ENCODE results near the gene HERC2.
"Not testable (repeated sequence)": the region's sequence is repeated elsewhere in the genome, so short reads cannot be mapped to it uniquely, and the experiment has no call there.

HERC2 gene

DNA sequence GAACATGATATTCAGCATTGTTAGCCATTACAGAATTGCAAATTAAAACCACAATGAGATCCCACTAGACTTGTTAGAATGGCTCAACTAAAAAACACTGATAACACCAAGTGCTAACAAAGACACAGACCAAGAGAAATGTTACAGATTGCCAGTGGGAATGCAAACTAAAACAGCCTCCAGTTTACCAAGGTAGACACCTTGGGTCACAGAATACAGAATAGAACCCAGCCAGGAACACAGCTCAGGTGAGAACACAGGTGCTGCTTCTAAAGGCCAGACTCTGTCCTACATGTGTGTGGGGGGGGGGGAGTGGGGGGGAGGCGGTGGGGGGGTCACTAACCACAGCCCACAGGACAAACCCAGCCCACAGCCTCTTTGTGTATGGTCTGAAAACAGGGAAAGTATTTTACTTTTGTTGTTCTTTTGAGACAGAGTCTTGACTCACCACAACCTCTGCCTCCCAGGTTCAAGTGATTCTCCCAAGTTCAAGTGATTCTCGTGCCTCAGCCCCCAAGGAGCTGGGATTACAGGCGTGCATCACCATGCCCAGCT, 26.9 kb downstream of the HERC2 start:
- DNase-seq (ENCODE audit: low spot score in 2 of 2); H3K9me3 ChIP-seq; H3K4me3 ChIP-seq; H3K4me1 ChIP-seq; H3K27me3 ChIP-seq (ENCODE audit: low read depth); in situ Hi-C loops (cut with MboI; ENCODE audit: low sequenced_read_pairs): not testable (repeated sequence)
- peaks cover 10% of the 10 kb centered on the region; the same call in 1 of the 2 replicates for H3K36me3 ChIP-seq (replicated peaks)

DNA sequence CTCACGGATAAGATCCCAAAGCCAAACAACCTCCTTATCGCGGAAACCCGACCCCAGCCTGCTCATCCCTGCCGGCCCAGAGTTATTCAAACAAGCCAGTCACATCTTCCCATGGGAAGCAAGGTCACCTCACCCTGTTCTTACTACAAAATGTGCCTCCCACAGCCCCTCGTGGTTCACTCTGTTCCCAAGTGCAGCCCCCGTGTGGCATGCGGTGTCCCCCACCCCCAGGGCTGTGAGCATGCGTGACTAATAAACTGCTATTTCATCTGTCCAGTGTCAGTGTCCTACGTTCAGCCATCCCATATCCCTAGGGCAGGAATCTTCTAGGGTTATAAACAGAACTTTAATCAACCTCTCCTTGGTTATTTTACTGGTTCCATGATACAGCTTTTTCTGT, 27.4 kb downstream of the HERC2 start:
- in situ Hi-C loops (cut with MboI; ENCODE audit: low sequenced_read_pairs); DNase-seq (ENCODE audit: low spot score in 2 of 2); H3K9me3 ChIP-seq; H3K27me3 ChIP-seq (ENCODE audit: low read depth); H3K4me3 ChIP-seq; H3K4me1 ChIP-seq: not testable (repeated sequence)
- peaks cover 13% of the 10 kb centered on the region; the same call in 1 of the 2 replicates for H3K36me3 ChIP-seq (replicated peaks)

DNA sequence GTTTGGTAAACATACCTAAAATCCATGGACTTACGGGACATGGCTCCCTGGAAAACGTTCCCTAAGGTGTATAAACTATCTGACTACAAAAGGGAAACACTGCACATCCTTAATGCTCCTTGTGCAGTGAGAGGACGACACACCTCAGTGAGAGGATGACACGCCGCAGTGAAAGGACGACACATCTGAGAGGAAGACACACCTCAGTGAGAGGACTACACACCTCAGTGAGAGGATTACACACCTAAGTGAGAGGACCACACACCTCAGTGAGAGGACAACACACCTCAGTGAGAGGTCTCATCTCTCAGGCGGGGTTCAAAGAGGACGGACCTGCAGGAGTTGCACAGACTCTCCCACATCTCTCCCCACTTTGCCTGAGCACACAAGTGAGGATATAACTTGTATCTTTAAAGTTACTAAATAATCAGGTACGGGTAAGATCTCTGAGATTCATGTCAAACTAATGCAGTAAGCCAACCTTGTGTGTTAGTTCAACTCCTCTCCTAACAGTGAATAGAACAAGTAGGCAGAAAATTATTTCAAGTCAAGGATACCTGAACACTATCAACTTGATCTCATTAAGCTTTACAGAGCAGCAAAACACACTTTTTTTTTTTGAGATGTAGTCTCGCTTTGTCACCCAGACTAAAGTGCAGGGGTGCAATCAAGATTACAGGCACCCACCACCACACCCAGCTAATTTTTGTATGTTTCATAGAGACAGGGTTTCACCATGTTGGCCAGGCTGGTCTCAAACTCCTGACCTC, 32.1 kb downstream of the HERC2 start:
- H3K9me3 ChIP-seq = no peaks in the 10 kb centered on the region
- in situ Hi-C loops (cut with MboI; ENCODE audit: low sequenced_read_pairs) = no loop called here
- H3K36me3 ChIP-seq (replicated peaks) = peaks cover 14% of the 10 kb centered on the region; the same call in 1 of the 2 replicates
- no peaks in the 10 kb centered on the region for H3K27me3 ChIP-seq (ENCODE audit: low read depth)
- H3K4me1 ChIP-seq = no peaks in the 10 kb centered on the region
- H3K4me3 ChIP-seq = no peak overlapping the region
- DNase-seq (ENCODE audit: low spot score in 2 of 2) = no peak

DNA sequence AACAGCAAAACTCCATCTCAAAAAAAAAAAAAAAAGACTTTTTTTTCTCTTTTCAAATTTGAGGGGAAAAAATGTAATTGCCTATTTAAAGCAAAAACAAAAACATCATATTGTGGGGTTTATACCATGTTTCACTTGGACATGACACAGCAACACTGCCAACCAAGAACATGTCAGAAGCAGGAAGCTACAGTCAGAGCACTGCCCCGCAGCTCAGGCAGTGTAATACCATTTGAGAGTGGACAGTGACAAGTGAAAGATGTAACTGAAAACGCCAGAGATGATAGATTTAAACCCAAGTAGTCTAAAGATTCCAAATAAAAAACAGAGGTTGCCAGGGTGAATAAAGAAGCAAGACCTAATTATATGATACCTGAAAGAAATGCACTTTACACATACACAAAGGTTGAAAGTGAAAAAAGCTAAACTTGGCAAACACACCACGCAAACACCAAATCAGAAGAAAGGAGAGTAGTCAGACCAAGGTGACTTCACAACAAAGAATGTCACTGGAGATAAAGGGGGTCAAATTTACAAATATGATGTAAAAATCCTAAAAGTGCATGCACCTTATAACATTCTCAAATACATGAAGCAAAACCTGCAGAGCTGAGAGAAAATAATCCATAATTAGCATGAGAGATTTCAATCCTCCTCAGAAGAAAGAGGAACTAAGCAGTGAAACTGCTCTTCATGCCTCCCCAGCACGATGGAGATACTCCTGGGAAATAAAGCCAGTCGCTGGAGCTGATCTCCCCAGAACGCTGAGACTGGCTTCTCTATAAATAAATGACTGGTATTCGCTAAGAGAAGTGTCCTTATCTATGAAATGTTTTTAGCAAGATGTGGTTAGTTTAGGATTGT, 32.9 kb downstream of the HERC2 start:
- H3K4me1 ChIP-seq; H3K27me3 ChIP-seq (ENCODE audit: low read depth); H3K4me3 ChIP-seq; H3K9me3 ChIP-seq; in situ Hi-C loops (cut with MboI; ENCODE audit: low sequenced_read_pairs); DNase-seq (ENCODE audit: low spot score in 2 of 2): not testable (repeated sequence)
- H3K36me3 ChIP-seq (replicated peaks) = peaks cover 14% of the 10 kb centered on the region; the same call in 1 of the 2 replicates

DNA sequence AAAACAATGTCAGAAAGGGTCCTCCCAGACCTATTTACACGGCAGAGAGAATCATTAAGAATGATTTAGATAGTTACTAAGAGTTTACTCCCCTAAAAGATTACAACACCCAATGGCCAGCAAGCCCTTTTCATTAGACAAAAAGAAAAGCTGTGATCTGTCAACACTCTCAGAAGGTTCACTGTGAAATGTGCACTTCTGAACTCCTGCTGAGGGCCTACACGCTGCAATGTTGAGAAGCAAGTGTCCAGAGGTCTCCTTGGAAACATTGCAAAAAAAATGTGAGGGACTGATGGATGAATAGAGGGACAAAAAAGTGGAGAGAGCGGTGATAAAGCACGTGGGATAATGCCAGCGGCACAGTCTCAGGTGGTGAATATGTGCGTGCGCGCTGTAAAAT, 35.3 kb downstream of the HERC2 start:
- in situ Hi-C loops (cut with MboI; ENCODE audit: low sequenced_read_pairs); H3K4me1 ChIP-seq; DNase-seq (ENCODE audit: low spot score in 2 of 2); H3K9me3 ChIP-seq; H3K4me3 ChIP-seq; H3K27me3 ChIP-seq (ENCODE audit: low read depth): not testable (repeated sequence)
- peaks cover 11% of the 10 kb centered on the region; the same call in 1 of the 2 replicates for H3K36me3 ChIP-seq (replicated peaks)

DNA sequence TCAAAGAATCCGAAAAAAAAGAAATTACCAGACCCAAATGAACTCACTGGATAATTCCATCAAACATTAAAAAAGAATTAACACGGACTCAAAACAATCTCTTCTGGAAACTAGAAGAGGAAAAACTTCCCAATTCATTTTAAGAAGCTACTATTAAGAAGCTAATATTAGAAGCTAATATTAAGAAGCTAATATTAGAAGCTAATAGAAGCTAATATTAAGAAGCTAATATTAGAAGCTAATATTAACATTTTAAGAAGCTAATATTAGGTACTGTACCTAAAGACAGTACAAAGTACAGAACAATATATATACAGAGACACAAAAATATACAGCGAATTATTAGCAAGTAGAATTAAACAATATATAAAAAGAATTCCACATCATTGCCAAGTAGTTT, 35.9 kb downstream of the HERC2 start:
- Histone ChIP-seq H3K9me3 (no peaks in the 10 kb centered on the region), H3K27me3 (ENCODE audit: low read depth) (no peaks in the 10 kb centered on the region), H3K36me3 (replicated peaks) (peaks cover 7% of the 10 kb centered on the region; the same call in 1 of the 2 replicates), H3K4me1 (no peaks in the 10 kb centered on the region), H3K4me3 (no peak overlapping the region)
- DNase-seq (ENCODE audit: low spot score in 2 of 2) = no peak
- in situ Hi-C loops (cut with MboI; ENCODE audit: low sequenced_read_pairs) = no loop called here

DNA sequence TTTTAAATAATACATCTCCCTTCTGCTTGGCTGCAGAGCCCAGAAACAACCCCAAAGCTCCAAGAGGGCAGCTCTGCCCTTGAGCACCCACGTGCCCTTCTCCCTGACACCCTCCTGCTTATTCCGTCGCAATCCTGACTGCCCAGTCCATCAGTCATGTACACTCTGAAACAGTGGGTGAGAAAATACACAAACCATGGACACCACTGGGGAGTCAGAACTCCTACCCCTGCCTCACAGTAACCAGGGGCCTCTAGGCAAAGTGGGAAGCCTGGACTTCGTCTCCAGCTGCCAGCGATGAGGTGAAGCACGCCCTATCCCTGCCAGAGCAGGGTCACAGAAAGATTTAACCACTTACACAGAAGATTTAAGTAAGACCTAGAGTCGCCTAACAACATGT, 40.1 kb downstream of the HERC2 start:
- no peaks in the 10 kb centered on the region for H3K9me3 ChIP-seq
- in situ Hi-C loops (cut with MboI; ENCODE audit: low sequenced_read_pairs) = no loop called here
- H3K4me3 ChIP-seq = no peak overlapping the region
- no peak for DNase-seq (ENCODE audit: low spot score in 2 of 2)
- peaks cover 15% of the 10 kb centered on the region for H3K36me3 ChIP-seq (replicated peaks)
- no peaks in the 10 kb centered on the region for H3K4me1 ChIP-seq
- H3K27me3 ChIP-seq (ENCODE audit: low read depth) = no peaks in the 10 kb centered on the region

DNA sequence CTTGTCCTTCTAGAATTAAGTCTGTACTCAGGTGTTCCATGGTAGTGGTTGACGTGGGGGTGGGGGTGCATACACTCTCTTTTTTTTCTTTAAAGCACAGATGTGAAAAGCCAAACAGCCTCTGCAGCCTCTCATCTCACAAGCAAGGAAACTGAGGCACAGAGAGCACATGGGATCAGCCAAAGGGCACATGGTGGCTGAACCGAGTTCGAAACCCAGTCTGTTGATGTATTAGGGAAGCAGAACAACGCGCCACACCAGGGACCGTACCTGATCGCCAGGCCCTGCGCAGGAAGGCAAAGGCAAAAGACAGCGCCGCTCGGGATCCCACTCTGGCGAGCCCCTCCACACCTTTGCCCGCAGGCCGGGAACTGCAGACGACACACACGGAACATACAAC, 47.3 kb downstream of the HERC2 start:
- DNase-seq (ENCODE audit: low spot score in 2 of 2) = no peak
- H3K4me1 ChIP-seq = no peaks in the 10 kb centered on the region
- no peaks in the 10 kb centered on the region for H3K27me3 ChIP-seq (ENCODE audit: low read depth)
- H3K36me3 ChIP-seq (replicated peaks) = peaks cover 36% of the 10 kb centered on the region
- H3K9me3 ChIP-seq = no peaks in the 10 kb centered on the region
- no peak overlapping the region for H3K4me3 ChIP-seq
- in situ Hi-C loops (cut with MboI; ENCODE audit: low sequenced_read_pairs) = no loop called here

DNA sequence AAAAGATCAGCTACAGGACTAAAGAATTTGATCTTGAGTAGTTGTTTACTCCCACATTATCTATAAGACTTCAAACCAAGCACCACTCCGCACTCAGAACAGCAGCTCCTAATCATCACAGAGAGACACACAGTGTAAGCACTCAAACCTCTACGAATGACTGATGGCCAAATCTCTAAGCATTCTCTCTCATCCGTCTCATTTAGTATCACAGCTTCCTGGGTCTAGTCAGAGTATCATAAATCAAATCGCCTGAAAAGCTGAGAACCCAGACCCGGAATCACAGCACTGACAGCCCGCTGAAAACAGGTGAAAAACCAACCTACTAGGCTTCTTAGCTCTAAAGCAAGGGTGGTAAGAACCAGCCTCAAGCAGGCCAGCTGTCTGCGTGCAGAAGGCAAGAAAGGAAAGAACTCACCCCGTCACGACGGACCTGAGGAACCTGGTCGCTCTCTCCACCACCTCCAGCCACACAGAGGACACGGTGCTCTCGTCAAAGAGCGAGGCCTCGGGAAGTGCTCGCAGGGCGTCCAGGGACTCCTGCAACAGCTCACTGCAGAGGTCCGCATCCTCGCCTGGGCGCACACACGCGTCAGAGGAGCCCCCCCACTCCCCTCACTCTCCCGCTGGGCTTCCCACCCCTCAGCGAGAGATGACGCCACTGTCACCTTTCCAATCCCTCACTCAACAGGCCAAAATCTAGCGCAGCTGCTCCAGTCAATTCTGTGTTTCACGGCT, 47.9 kb downstream of the HERC2 start:
- H3K4me1 ChIP-seq = no peaks in the 10 kb centered on the region
- in situ Hi-C loops (cut with MboI; ENCODE audit: low sequenced_read_pairs) = no loop called here
- no peaks in the 10 kb centered on the region for H3K27me3 ChIP-seq (ENCODE audit: low read depth)
- no peak overlapping the region for H3K4me3 ChIP-seq
- DNase-seq (ENCODE audit: low spot score in 2 of 2) = no peak
- no peaks in the 10 kb centered on the region for H3K9me3 ChIP-seq
- peaks cover 40% of the 10 kb centered on the region for H3K36me3 ChIP-seq (replicated peaks)

DNA sequence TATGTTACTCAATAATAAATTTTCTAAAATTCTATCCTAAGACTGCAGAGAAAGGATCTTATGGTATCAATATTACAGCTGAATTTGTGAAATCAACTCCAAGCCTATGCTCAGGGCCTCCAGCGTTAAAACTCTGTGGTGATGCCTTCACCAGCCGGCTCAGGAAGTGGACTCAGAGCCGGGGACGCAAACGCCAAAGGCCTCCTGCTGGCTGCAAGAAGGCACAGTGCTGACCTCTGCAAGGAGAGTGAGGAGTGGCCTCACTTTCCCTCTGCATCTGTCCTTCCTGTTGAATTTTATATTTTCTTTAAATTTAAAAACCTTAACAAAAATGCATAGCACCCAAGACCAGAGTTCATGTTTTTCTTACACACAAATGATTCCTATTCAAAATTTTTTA, 48.5 kb downstream of the HERC2 start:
- no peaks in the 10 kb centered on the region for H3K9me3 ChIP-seq
- H3K4me3 ChIP-seq = no peak overlapping the region
- peaks cover 44% of the 10 kb centered on the region for H3K36me3 ChIP-seq (replicated peaks)
- no peaks in the 10 kb centered on the region for H3K4me1 ChIP-seq
- no peaks in the 10 kb centered on the region for H3K27me3 ChIP-seq (ENCODE audit: low read depth)
- DNase-seq (ENCODE audit: low spot score in 2 of 2) = no peak
- in situ Hi-C loops (cut with MboI; ENCODE audit: low sequenced_read_pairs) = no loop called here

DNA sequence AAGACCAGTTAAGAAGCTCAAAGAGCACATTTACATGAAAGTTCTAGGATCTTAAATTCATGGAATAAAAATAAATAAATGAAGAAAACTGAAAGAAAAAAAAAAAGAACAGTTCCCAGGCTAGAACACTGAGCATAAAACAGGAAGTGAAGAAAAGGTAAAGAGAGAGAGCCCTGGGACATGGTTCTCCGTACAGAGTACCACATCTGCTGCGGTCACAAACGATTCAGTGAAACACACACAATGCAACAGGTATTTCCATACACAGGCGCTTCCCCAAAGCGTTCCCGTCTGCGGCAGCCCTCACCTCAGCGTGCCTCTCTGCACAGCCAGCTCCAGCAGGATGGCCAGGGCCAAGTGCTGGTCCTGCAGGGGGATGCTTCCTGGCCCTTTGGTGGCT, 49.4 kb downstream of the HERC2 start:
- in situ Hi-C loops (cut with MboI; ENCODE audit: low sequenced_read_pairs) = no loop called here
- H3K36me3 ChIP-seq (replicated peaks) = peaks cover 51% of the 10 kb centered on the region
- DNase-seq (ENCODE audit: low spot score in 2 of 2) = no peak
- H3K27me3 ChIP-seq (ENCODE audit: low read depth) = no peaks in the 10 kb centered on the region
- no peaks in the 10 kb centered on the region for H3K4me1 ChIP-seq
- no peak overlapping the region for H3K4me3 ChIP-seq
- H3K9me3 ChIP-seq = no peaks in the 10 kb centered on the region

DNA sequence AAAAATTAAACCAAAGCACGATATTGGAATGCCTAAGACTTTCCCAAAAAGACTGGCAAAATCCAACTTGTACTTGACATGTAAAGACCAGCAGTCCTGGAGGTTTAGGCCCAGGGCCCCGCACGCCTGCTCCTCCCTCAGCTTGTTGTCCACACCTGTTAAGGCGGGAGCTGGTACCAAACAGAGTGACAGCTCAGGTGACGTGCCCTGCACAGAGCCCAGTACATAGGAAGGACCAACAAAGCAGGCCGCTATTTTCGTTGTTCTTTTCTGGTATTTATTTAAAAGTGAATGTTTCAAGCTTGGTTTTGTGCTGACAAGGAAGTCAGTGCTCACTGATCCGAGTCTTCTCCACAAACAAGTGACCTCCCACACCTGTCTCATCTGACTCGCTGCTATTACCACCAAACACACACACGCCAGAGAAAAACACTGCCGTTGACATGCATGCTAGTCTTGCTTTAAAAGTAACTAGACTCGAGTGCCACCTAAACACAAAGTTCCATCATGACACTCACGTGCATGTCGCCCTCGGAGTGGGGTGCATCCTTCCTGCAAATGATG, 50.2 kb downstream of the HERC2 start:
- Histone ChIP-seq H3K36me3 (replicated peaks) (peaks cover 48% of the 10 kb centered on the region), H3K27me3 (ENCODE audit: low read depth) (no peaks in the 10 kb centered on the region), H3K9me3 (no peaks in the 10 kb centered on the region), H3K4me1 (no peaks in the 10 kb centered on the region), H3K4me3 (no peak overlapping the region)
- in situ Hi-C loops (cut with MboI; ENCODE audit: low sequenced_read_pairs) = no loop called here
- no peak for DNase-seq (ENCODE audit: low spot score in 2 of 2)

DNA sequence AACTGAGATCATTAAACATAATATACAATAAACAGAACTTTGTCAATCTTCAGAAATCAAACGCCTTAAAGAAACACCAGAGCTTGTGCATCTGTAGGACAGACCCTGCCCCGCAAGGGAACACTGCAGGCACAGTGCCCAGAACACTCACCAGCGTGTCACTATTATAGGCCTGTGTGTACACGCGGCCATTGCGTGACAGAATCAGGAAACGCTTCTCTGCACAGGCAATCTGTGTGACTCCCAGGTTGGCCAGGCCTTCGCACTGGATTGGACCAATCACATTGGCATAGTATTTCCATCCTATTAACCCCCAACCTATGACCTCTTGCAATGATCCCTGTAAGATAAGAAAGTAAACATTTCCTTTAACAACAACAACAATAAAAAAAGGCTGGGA, 52.9 kb downstream of the HERC2 start:
- no peaks in the 10 kb centered on the region for H3K9me3 ChIP-seq
- DNase-seq (ENCODE audit: low spot score in 2 of 2) = no peak
- no peaks in the 10 kb centered on the region for H3K27me3 ChIP-seq (ENCODE audit: low read depth)
- no peaks in the 10 kb centered on the region for H3K4me1 ChIP-seq
- peaks cover 47% of the 10 kb centered on the region for H3K36me3 ChIP-seq (replicated peaks)
- in situ Hi-C loops (cut with MboI; ENCODE audit: low sequenced_read_pairs) = no loop called here
- H3K4me3 ChIP-seq = no peak overlapping the region

Measured in HAP-1 (cell line).